BJ (cell line): ENCODE results near the gene OBP2A. TPM values are rescaled to one million over a fixed set of nuclear protein-coding genes. Genes with fewer than 3 reads are reported as not detected.

Experiments
- CTCF ChIA-PET: fragments of 350-600 bp; formaldehyde crosslinking; extraction: SDS; loops from one replicate; lab custom pipeline; 2021; ENCODE audit warnings: antibody characterized with exemption, inconsistent platforms; lab: Yijun Ruan, JAX
- POLR2A ChIA-PET: fragments of 300-600 bp; sonication (Branson Sonifier 250); formaldehyde crosslinking; extraction: SDS; loops from one replicate; lab custom pipeline; 2021; ENCODE audit warnings: antibody characterized with exemption; lab: Charles Lee
- DNase-seq: peaks from one replicate; pipeline ENCODE4 v3.0.0-alpha.2; 2011; ENCODE audit warnings: low read depth
- H3K27me3 ChIP-seq: 2 replicates; pipeline ENCODE4 v1.6.0; 2011; ENCODE audit warnings: low read length; ENCODE audit not compliant: control insufficient read depth, insufficient read depth
- H3K36me3 ChIP-seq: 2 replicates; pipeline ENCODE4 v1.5.1; 2011; ENCODE audit warnings: low read length; ENCODE audit not compliant: control insufficient read depth, insufficient read depth
- H3K4me3 ChIP-seq: 2 replicates; pipeline ENCODE4 v1.5.1; 2011; ENCODE audit warnings: low read depth, mild to moderate bottlenecking, control low read depth, low read length
- polyA plus RNA-seq: library from polyadenylated mRNA; depleted of rRNA; stranded (reverse); fragments of >200 nt; gene quantifications from 2 replicates; pipeline ENCODE4 v1.2.3, GENCODE V29; 2011
- TF ChIP-seq, protein P1 (sequence below): IDR thresholded peaks from 2 replicates; pipeline ENCODE4 v1.5.1; 2011; ENCODE audit warnings: low read depth, mild to moderate bottlenecking, control low read depth, inconsistent platforms, low read length, moderate library complexity; ENCODE audit not compliant: insufficient read depth

Gene OBP2A
- polyA plus RNA-seq, 1 experiment = not detected

DNA sequence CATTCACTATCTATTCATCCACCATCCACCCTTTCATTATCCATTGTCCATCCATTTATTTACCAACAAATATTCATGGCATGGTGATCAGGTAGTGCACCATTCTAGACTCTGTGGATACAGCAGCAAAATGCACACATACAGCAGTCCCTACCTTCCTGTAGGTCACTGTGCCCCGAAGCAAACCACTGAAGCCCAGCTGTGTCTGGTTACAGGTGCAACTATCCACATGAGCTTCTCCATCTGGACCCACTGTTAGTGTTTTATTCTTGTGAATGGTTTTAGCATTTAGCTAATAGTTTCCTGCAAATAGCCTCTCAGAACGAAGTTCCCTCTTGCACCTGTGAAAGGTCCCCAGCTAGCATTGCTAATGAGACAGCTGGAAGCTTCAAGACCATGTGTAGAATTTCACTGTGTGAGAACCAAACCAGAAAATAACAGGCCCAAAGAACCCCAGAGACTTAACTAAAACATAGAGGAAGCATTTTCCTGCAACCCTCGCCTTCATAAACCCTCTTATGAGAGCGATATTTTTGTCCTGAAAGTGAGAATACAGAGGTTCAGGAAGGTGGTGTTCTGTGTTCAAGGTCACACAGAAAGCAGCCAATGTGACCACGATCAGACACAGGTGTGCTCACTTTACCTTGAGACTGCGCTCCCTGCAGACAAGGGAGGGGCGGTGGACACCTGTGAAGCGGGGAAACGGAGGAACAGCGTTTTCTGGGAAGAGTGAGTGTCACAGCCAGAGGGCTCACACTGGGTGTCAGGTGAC, 34.1 kb downstream of the OBP2A start:
- Histone ChIP-seq H3K36me3 (no peaks in the 10 kb centered on the region), H3K4me3 (no peak overlapping the region), H3K27me3 (no peaks in the 10 kb centered on the region)
- DNase-seq = no peak
- CTCF ChIA-PET = interaction anchor here (1.0 kb wide), 1 partner anchor 23 kb away, joined by 3 read pairs; no protein-coding TSS in a partner anchor
- POLR2A ChIA-PET = no interaction called here
- TF ChIP-seq, protein P1, sequence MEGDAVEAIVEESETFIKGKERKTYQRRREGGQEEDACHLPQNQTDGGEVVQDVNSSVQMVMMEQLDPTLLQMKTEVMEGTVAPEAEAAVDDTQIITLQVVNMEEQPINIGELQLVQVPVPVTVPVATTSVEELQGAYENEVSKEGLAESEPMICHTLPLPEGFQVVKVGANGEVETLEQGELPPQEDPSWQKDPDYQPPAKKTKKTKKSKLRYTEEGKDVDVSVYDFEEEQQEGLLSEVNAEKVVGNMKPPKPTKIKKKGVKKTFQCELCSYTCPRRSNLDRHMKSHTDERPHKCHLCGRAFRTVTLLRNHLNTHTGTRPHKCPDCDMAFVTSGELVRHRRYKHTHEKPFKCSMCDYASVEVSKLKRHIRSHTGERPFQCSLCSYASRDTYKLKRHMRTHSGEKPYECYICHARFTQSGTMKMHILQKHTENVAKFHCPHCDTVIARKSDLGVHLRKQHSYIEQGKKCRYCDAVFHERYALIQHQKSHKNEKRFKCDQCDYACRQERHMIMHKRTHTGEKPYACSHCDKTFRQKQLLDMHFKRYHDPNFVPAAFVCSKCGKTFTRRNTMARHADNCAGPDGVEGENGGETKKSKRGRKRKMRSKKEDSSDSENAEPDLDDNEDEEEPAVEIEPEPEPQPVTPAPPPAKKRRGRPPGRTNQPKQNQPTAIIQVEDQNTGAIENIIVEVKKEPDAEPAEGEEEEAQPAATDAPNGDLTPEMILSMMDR = no peak

- Histone ChIP-seq H3K4me3 (no peak overlapping the region), H3K36me3 (no peaks in the 10 kb centered on the region), H3K27me3 (no peaks in the 10 kb centered on the region)
- POLR2A ChIA-PET = no interaction called here
- CTCF ChIA-PET = no interaction called here
- TF ChIP-seq, protein P1 = no peak
- no peak for DNase-seq
Measured at GRCh38 chr9:135580664-135581380, 34.9 kb downstream of the OBP2A start.

DNA sequence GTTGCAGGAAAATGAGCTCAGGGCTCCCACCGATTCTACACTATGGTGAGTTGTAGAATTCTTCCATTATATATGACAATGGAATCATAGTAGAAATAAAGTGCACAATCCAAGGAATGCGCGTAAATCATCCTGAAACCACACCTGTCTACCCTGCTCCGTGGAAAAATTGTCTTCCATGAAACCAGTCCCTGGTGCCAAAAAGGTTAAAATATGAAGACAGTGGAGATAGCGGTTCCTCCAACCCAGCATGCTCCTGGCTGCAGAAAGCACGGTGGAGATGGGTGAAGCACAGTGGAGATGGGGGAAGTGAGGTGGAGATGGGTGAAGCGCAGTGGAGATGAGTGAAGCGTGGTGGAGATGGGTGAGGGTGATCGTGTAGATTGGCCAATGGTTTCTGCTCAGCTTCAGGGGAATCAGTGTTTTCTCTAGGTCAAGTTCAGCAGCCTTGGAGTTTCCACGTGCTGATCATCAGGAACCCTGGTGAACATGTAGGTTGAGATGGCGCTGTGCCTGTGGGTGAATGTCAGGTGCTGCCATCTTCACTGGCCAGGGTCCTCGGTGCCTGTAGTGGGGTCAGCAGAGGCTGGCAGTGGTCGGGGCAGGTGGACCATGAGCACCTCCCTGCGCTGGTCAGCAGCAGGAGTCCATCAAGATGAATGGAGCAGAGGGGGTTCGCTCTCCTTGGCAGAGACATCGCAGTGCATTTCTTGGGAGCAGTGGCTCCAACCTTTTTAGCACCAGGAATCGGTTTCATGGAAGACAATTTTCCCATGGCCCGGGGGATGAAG, 35.9 kb downstream of the OBP2A start:
- POLR2A ChIA-PET = no interaction called here
- CTCF ChIA-PET = no interaction called here

DNA sequence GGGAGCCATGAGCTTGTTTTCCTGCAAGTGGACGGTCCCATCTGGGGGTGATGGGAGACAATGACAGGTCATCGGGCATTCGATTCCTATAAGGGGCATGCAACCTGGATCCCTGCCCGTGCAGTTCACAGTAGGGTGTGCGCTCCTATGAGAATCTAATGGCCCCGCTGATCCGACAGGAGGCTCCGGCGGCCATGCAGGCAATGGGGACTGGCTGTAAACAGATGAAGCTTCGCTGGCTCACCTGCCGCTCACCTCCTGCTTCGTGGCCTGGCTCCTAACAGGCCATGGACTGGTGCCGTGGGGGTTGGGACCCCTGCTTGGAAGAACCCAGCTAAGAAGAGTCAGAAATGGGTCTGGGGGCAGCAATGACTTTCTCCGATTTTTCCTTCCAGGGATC, 36.6 kb downstream of the OBP2A start:
- POLR2A ChIA-PET = no interaction called here
- CTCF ChIA-PET = no interaction called here

More for the DNA sequence above, 35.9 kb downstream of the OBP2A start:
- no peaks in the 10 kb centered on the region for H3K36me3 ChIP-seq
- H3K4me3 ChIP-seq = no peak overlapping the region
- TF ChIP-seq, protein P1 = no peak
- no peaks in the 10 kb centered on the region for H3K27me3 ChIP-seq
- DNase-seq = no peak

More for the DNA sequence above, 36.6 kb downstream of the OBP2A start:
- no peaks in the 10 kb centered on the region for H3K27me3 ChIP-seq
- no peaks in the 10 kb centered on the region for H3K36me3 ChIP-seq
- H3K4me3 ChIP-seq = no peak overlapping the region
- TF ChIP-seq, protein P1 = no peak
- no peak for DNase-seq
